ENCODE results near the gene SPACDR. TPM values are rescaled to one million over a fixed set of nuclear protein-coding genes. Genes with fewer than 3 reads are reported as not detected.

The SPACDR gene
- polyA plus RNA-seq, 3 donors from 2014 or later = 0.43 to 2.2 TPM; not detected in 1

- Mint-ChIP-seq H3K4me3 (no peak overlapping the region), H3K36me3 (no peaks in the 10 kb centered on the region), H3K27me3 (ENCODE audit: low read depth in 3 of 3) (peaks cover 4 to 8% (median 6%) of the 10 kb centered on the region in 3 donors), H3K27ac (no peak overlapping the region), H3K4me1 (peaks cover 6 to 10% of the 10 kb centered on the region in 2 donors), H3K9me3 (no peaks in the 10 kb centered on the region)
- DNase-seq = no peak
Measured at GRCh38 chr7:100490483-100491191, 26.6 kb upstream of the SPACDR start.

- Mint-ChIP-seq H3K4me3 (no peak overlapping the region), H3K9me3 (no peaks in the 10 kb centered on the region), H3K27me3 (ENCODE audit: low read depth in 3 of 3) (peaks cover 3 to 6% (median 4%) of the 10 kb centered on the region in 3 donors), H3K27ac (no peak overlapping the region), H3K4me1 (peaks cover 6 to 10% of the 10 kb centered on the region in 2 donors), H3K36me3 (no peaks in the 10 kb centered on the region)
- no peak for DNase-seq
Measured at GRCh38 chr7:100489824-100490223, 25.8 kb upstream of the SPACDR start.

GRCh38 chr7:100489121-100489520 is 25.1 kb upstream of the SPACDR start:
- DNase-seq = no peak
- H3K4me1 Mint-ChIP-seq = peaks cover 6 to 10% of the 10 kb centered on the region in 2 donors
- no peaks in the 10 kb centered on the region for H3K36me3 Mint-ChIP-seq
- H3K27ac Mint-ChIP-seq = no peak overlapping the region
- H3K9me3 Mint-ChIP-seq = no peaks in the 10 kb centered on the region
- H3K27me3 Mint-ChIP-seq (ENCODE audit: low read depth in 3 of 3) = peaks cover 3 to 5% (median 5%) of the 10 kb centered on the region in 3 donors
- no peak overlapping the region for H3K4me3 Mint-ChIP-seq

- H3K27me3 Mint-ChIP-seq (ENCODE audit: low read depth in 3 of 3) = peaks cover 3 to 5% (median 5%) of the 10 kb centered on the region in 3 donors
- no peaks in the 10 kb centered on the region for H3K36me3 Mint-ChIP-seq
- peaks cover 5 to 10% of the 10 kb centered on the region in 2 donors for H3K4me1 Mint-ChIP-seq
- no peak overlapping the region for H3K4me3 Mint-ChIP-seq
- no peak for DNase-seq
- no peaks in the 10 kb centered on the region for H3K9me3 Mint-ChIP-seq
- H3K27ac Mint-ChIP-seq = no peak overlapping the region
Measured at GRCh38 chr7:100488333-100489095, 24.5 kb upstream of the SPACDR start.

GRCh38 chr7:100486753-100487446 is 22.8 kb upstream of the SPACDR start:
- DNase-seq = no peak
- peaks cover 6% of the 10 kb centered on the region in 2 donors for H3K4me1 Mint-ChIP-seq
- peaks cover 3 to 5% (median 3%) of the 10 kb centered on the region in 3 donors for H3K27me3 Mint-ChIP-seq (ENCODE audit: low read depth in 3 of 3)
- no peaks in the 10 kb centered on the region for H3K9me3 Mint-ChIP-seq
- no peak overlapping the region for H3K4me3 Mint-ChIP-seq
- no peak overlapping the region for H3K27ac Mint-ChIP-seq
- H3K36me3 Mint-ChIP-seq = no peaks in the 10 kb centered on the region

- peak overlapping the region in 1 of 5 donors; percentile 30 for H3K4me3 Mint-ChIP-seq
- DNase-seq = no peak
Measured at GRCh38 chr7:100486111-100486636, 22.1 kb upstream of the SPACDR start.

GRCh38 chr7:100485471-100485876 is 21.4 kb upstream of the SPACDR start:
- Mint-ChIP-seq H3K9me3 (no peaks in the 10 kb centered on the region), H3K4me3 (no peak overlapping the region), H3K27ac (no peak overlapping the region), H3K4me1 (peaks cover 6 to 8% of the 10 kb centered on the region in 2 donors), H3K27me3 (ENCODE audit: low read depth in 3 of 3) (peaks cover 3 to 5% (median 3%) of the 10 kb centered on the region in 3 donors), H3K36me3 (no peaks in the 10 kb centered on the region)
- DNase-seq = no peak

More at GRCh38 chr7:100486111-100486636, 22.1 kb upstream of the SPACDR start:
- Mint-ChIP-seq H3K27ac (no peak overlapping the region), H3K27me3 (ENCODE audit: low read depth in 3 of 3) (peaks cover 3 to 5% (median 3%) of the 10 kb centered on the region in 3 donors), H3K36me3 (no peaks in the 10 kb centered on the region), H3K9me3 (no peaks in the 10 kb centered on the region), H3K4me1 (peaks cover 6 to 8% of the 10 kb centered on the region in 2 donors)

GRCh38 chr7:100484673-100485045 is 20.6 kb upstream of the SPACDR start:
- Mint-ChIP-seq H3K9me3 (no peaks in the 10 kb centered on the region), H3K27ac (peak overlapping the region in 2 of 6 donors; percentile 3 to 19)

GRCh38 chr7:100483722-100484672 is 19.9 kb upstream of the SPACDR start, which contains the start of gene NYAP1:
Gene NYAP1 (plus strand): TSS chr7:100483927. CDS start chr7:100485312, 1,385 bp downstream.
- peaks cover 11 to 13% of the 10 kb centered on the region in 2 donors for H3K4me1 Mint-ChIP-seq
- peaks cover 0 to 2% (median 0%) of the 10 kb centered on the region in 3 donors for H3K36me3 Mint-ChIP-seq
- H3K27ac Mint-ChIP-seq = peak within 1 kb of the TSS in 4 of 6 donors; percentile 3 to 81 (median 24)
- H3K27me3 Mint-ChIP-seq (ENCODE audit: low read depth in 3 of 3) = peaks cover 3 to 7% (median 6%) of the 10 kb centered on the region in 3 donors
- DNase-seq = peak in 1 of 3 donors; percentile 18
- H3K9me3 Mint-ChIP-seq = no peaks in the 10 kb centered on the region
- peak within 1 kb of the TSS; percentile 79 to 90 (median 83) for H3K4me3 Mint-ChIP-seq

More at GRCh38 chr7:100484673-100485045, 20.6 kb upstream of the SPACDR start:
- no peak for DNase-seq
- H3K27me3 Mint-ChIP-seq (ENCODE audit: low read depth in 3 of 3) = peaks cover 2 to 5% (median 2%) of the 10 kb centered on the region in 3 donors
- H3K36me3 Mint-ChIP-seq = no peaks in the 10 kb centered on the region
- peak overlapping the region; percentile 14 to 53 (median 37) for H3K4me3 Mint-ChIP-seq
- peaks cover 7 to 9% of the 10 kb centered on the region in 2 donors for H3K4me1 Mint-ChIP-seq

GRCh38 chr7:100483090-100483721 is 19.1 kb upstream of the SPACDR start:
- DNase-seq = peak; percentile 77 to 78 (median 78)
- no peaks in the 10 kb centered on the region for H3K9me3 Mint-ChIP-seq
- peaks cover 8 to 14% (median 11%) of the 10 kb centered on the region in 3 donors for H3K27me3 Mint-ChIP-seq (ENCODE audit: low read depth in 3 of 3)
- peaks cover 11 to 14% of the 10 kb centered on the region in 2 donors for H3K4me1 Mint-ChIP-seq
- peak overlapping the region; percentile 79 to 90 (median 83) for H3K4me3 Mint-ChIP-seq
- no peak overlapping the region for H3K27ac Mint-ChIP-seq
- H3K36me3 Mint-ChIP-seq = peaks cover 0 to 3% (median 2%) of the 10 kb centered on the region in 3 donors

- DNase-seq = no peak
- H3K9me3 Mint-ChIP-seq = no peaks in the 10 kb centered on the region
- H3K4me3 Mint-ChIP-seq = peak overlapping the region; percentile 79 to 90 (median 83)
- H3K27ac Mint-ChIP-seq = peak overlapping the region in 2 of 6 donors; percentile 28 to 81
- H3K4me1 Mint-ChIP-seq = peaks cover 11 to 18% of the 10 kb centered on the region in 2 donors
- H3K36me3 Mint-ChIP-seq = peaks cover 0 to 4% (median 3%) of the 10 kb centered on the region in 3 donors
- peaks cover 12 to 18% (median 16%) of the 10 kb centered on the region in 3 donors for H3K27me3 Mint-ChIP-seq (ENCODE audit: low read depth in 3 of 3)
Measured at GRCh38 chr7:100482728-100483089, 18.6 kb upstream of the SPACDR start.

- H3K36me3 Mint-ChIP-seq = peaks cover 0 to 8% (median 8%) of the 10 kb centered on the region in 3 donors
- H3K4me1 Mint-ChIP-seq = peaks cover 20 to 24% of the 10 kb centered on the region in 2 donors
- DNase-seq = no peak
- H3K4me3 Mint-ChIP-seq = peak overlapping the region in 4 of 5 donors; percentile 47 to 56 (median 48)
- no peak overlapping the region for H3K27ac Mint-ChIP-seq
- peaks cover 16 to 28% (median 24%) of the 10 kb centered on the region in 3 donors for H3K27me3 Mint-ChIP-seq (ENCODE audit: low read depth in 3 of 3)
- H3K9me3 Mint-ChIP-seq = no peaks in the 10 kb centered on the region
Measured at GRCh38 chr7:100481466-100481865, 17.4 kb upstream of the SPACDR start.

Data from immature natural killer cell (primary cell).